Gastrocnemius medialis (tissue), 4 donors: Measurements from ENCODE around the gene ZFYVE28.

ENCODE experiments used
- CTCF ChIP-seq, 5 experiments: fragments of 450-650 bp in 3 of 5; fragments of 200-600 bp in 2 of 5; sonication (generic) in 2 of 5; IDR thresholded peaks in 4 of 5; conservative IDR thresholded peaks in 1 of 5; 1 replicate in 4 of 5; 2 replicates in 1 of 5; pipeline ENCODE4 v1.5.1; 2016 to 2019; ENCODE audit warnings: antibody characterized with exemption in 5 of 5, mild to moderate bottlenecking in 3 of 5, moderate library complexity in 3 of 5
- POLR2A ChIP-seq, 2 donors: fragments of 450-650 bp; IDR thresholded peaks; one replicate each; pipeline ENCODE4 v1.6.1; 2017; ENCODE audit warnings: antibody characterized with exemption in 2 of 2, mild to moderate bottlenecking in 2 of 2, moderate library complexity in 2 of 2

GRCh38 chr4:2448589-2448988 lies 30.1 kb upstream of the ZFYVE28 start:
- TF ChIP-seq POLR2A (IDR thresholded peaks at IDR 0.05) (no peak), CTCF (IDR thresholded peaks at IDR 0.05 in 4 of 5, conservative IDR thresholded peaks at IDR 0.05 in 1 of 5) (no peak)
